ENCODE results near the gene ADARB2.

Gene ADARB2

GRCh38 chr10:1535301-1535965 is 201.9 kb downstream of the ADARB2 start:
- no peaks in the 10 kb centered on the region for H3K79me2 ChIP-seq (ENCODE audit: control insufficient read depth, insufficient read depth, low read length, unreplicated experiment)
- H3K27me3 ChIP-seq (ENCODE audit: insufficient read depth, low read length), result no peaks in the 10 kb centered on the region
- H3K36me3 ChIP-seq (ENCODE audit: insufficient read depth, low read length), result no peaks in the 10 kb centered on the region
- no peak overlapping the region for H3K4me3 ChIP-seq (ENCODE audit: low read depth, low read length)
- H3K27ac ChIP-seq (ENCODE audit: low read depth, low read length), result no peak overlapping the region
- H3K4me1 ChIP-seq (ENCODE audit: control insufficient read depth, insufficient read depth, low read length, unreplicated experiment), result no peaks in the 10 kb centered on the region
- no peak overlapping the region for H2AFZ ChIP-seq (ENCODE audit: low read length, unreplicated experiment)

GRCh38 chr10:1534820-1535219 is 202.5 kb downstream of the ADARB2 start:
- Histone ChIP-seq H3K4me3 (ENCODE audit: low read depth, low read length) (no peak overlapping the region), H3K36me3 (ENCODE audit: insufficient read depth, low read length) (no peaks in the 10 kb centered on the region), H2AFZ (ENCODE audit: low read length, unreplicated experiment) (no peak overlapping the region), H3K4me1 (ENCODE audit: control insufficient read depth, insufficient read depth, low read length, unreplicated experiment) (no peaks in the 10 kb centered on the region), H3K27ac (ENCODE audit: low read depth, low read length) (no peak overlapping the region), H3K79me2 (ENCODE audit: control insufficient read depth, insufficient read depth, low read length, unreplicated experiment) (no peaks in the 10 kb centered on the region), H3K27me3 (ENCODE audit: insufficient read depth, low read length) (no peaks in the 10 kb centered on the region)

- H3K27me3 ChIP-seq (ENCODE audit: insufficient read depth, low read length), result no peaks in the 10 kb centered on the region
- no peak overlapping the region for H2AFZ ChIP-seq (ENCODE audit: low read length, unreplicated experiment)
- H3K79me2 ChIP-seq (ENCODE audit: control insufficient read depth, insufficient read depth, low read length, unreplicated experiment), result no peaks in the 10 kb centered on the region
- H3K4me1 ChIP-seq (ENCODE audit: control insufficient read depth, insufficient read depth, low read length, unreplicated experiment), result no peaks in the 10 kb centered on the region
- H3K4me3 ChIP-seq (ENCODE audit: low read depth, low read length), result no peak overlapping the region
- H3K36me3 ChIP-seq (ENCODE audit: insufficient read depth, low read length), result no peaks in the 10 kb centered on the region
- no peak overlapping the region for H3K27ac ChIP-seq (ENCODE audit: low read depth, low read length)
Measured at GRCh38 chr10:1532636-1533035, 204.7 kb downstream of the ADARB2 start.

GRCh38 chr10:1531883-1532597 is 205.3 kb downstream of the ADARB2 start:
- H2AFZ ChIP-seq (ENCODE audit: low read length, unreplicated experiment), result no peak overlapping the region
- H3K4me3 ChIP-seq (ENCODE audit: low read depth, low read length), result no peak overlapping the region
- H3K79me2 ChIP-seq (ENCODE audit: control insufficient read depth, insufficient read depth, low read length, unreplicated experiment), result no peaks in the 10 kb centered on the region
- no peak overlapping the region for H3K27ac ChIP-seq (ENCODE audit: low read depth, low read length)
- H3K4me1 ChIP-seq (ENCODE audit: control insufficient read depth, insufficient read depth, low read length, unreplicated experiment), result no peaks in the 10 kb centered on the region
- no peaks in the 10 kb centered on the region for H3K27me3 ChIP-seq (ENCODE audit: insufficient read depth, low read length)
- H3K36me3 ChIP-seq (ENCODE audit: insufficient read depth, low read length), result no peaks in the 10 kb centered on the region

GRCh38 chr10:1530871-1531517 is 206.3 kb downstream of the ADARB2 start:
- no peak overlapping the region for H2AFZ ChIP-seq (ENCODE audit: low read length, unreplicated experiment)

GRCh38 chr10:1529806-1530413 is 207.4 kb downstream of the ADARB2 start:
- Histone ChIP-seq H2AFZ (ENCODE audit: low read length, unreplicated experiment) (no peak overlapping the region), H3K4me1 (ENCODE audit: control insufficient read depth, insufficient read depth, low read length, unreplicated experiment) (no peaks in the 10 kb centered on the region), H3K4me3 (ENCODE audit: low read depth, low read length) (no peak overlapping the region), H3K27me3 (ENCODE audit: insufficient read depth, low read length) (no peaks in the 10 kb centered on the region), H3K36me3 (ENCODE audit: insufficient read depth, low read length) (no peaks in the 10 kb centered on the region), H3K79me2 (ENCODE audit: control insufficient read depth, insufficient read depth, low read length, unreplicated experiment) (no peaks in the 10 kb centered on the region), H3K27ac (ENCODE audit: low read depth, low read length) (no peak overlapping the region)

More at GRCh38 chr10:1530871-1531517, 206.3 kb downstream of the ADARB2 start:
- H3K36me3 ChIP-seq (ENCODE audit: insufficient read depth, low read length), result no peaks in the 10 kb centered on the region
- no peak overlapping the region for H3K4me3 ChIP-seq (ENCODE audit: low read depth, low read length)
- H3K4me1 ChIP-seq (ENCODE audit: control insufficient read depth, insufficient read depth, low read length, unreplicated experiment), result no peaks in the 10 kb centered on the region
- no peak overlapping the region for H3K27ac ChIP-seq (ENCODE audit: low read depth, low read length)
- no peaks in the 10 kb centered on the region for H3K27me3 ChIP-seq (ENCODE audit: insufficient read depth, low read length)
- H3K79me2 ChIP-seq (ENCODE audit: control insufficient read depth, insufficient read depth, low read length, unreplicated experiment), result no peaks in the 10 kb centered on the region

- no peaks in the 10 kb centered on the region for H3K27me3 ChIP-seq (ENCODE audit: insufficient read depth, low read length)
- no peaks in the 10 kb centered on the region for H3K79me2 ChIP-seq (ENCODE audit: control insufficient read depth, insufficient read depth, low read length, unreplicated experiment)
- no peak overlapping the region for H3K27ac ChIP-seq (ENCODE audit: low read depth, low read length)
- H3K4me3 ChIP-seq (ENCODE audit: low read depth, low read length), result no peak overlapping the region
- no peaks in the 10 kb centered on the region for H3K36me3 ChIP-seq (ENCODE audit: insufficient read depth, low read length)
- H2AFZ ChIP-seq (ENCODE audit: low read length, unreplicated experiment), result no peak overlapping the region
- no peaks in the 10 kb centered on the region for H3K4me1 ChIP-seq (ENCODE audit: control insufficient read depth, insufficient read depth, low read length, unreplicated experiment)
Measured at GRCh38 chr10:1527951-1528350, 209.4 kb downstream of the ADARB2 start.

- Histone ChIP-seq H3K27me3 (ENCODE audit: insufficient read depth, low read length) (no peaks in the 10 kb centered on the region), H2AFZ (ENCODE audit: low read length, unreplicated experiment) (no peak overlapping the region), H3K36me3 (ENCODE audit: insufficient read depth, low read length) (no peaks in the 10 kb centered on the region), H3K4me3 (ENCODE audit: low read depth, low read length) (no peak overlapping the region), H3K27ac (ENCODE audit: low read depth, low read length) (no peak overlapping the region), H3K79me2 (ENCODE audit: control insufficient read depth, insufficient read depth, low read length, unreplicated experiment) (no peaks in the 10 kb centered on the region), H3K4me1 (ENCODE audit: control insufficient read depth, insufficient read depth, low read length, unreplicated experiment) (no peaks in the 10 kb centered on the region)
Measured at GRCh38 chr10:1526436-1527055, 210.8 kb downstream of the ADARB2 start.

GRCh38 chr10:1525354-1526162 is 211.8 kb downstream of the ADARB2 start:
- Histone ChIP-seq H3K4me1 (ENCODE audit: control insufficient read depth, insufficient read depth, low read length, unreplicated experiment) (no peaks in the 10 kb centered on the region), H3K4me3 (ENCODE audit: low read depth, low read length) (no peak overlapping the region), H3K36me3 (ENCODE audit: insufficient read depth, low read length) (no peaks in the 10 kb centered on the region), H3K27me3 (ENCODE audit: insufficient read depth, low read length) (no peaks in the 10 kb centered on the region), H2AFZ (ENCODE audit: low read length, unreplicated experiment) (no peak overlapping the region), H3K27ac (ENCODE audit: low read depth, low read length) (no peak overlapping the region), H3K79me2 (ENCODE audit: control insufficient read depth, insufficient read depth, low read length, unreplicated experiment) (no peaks in the 10 kb centered on the region)

GRCh38 chr10:1524540-1524939 is 212.8 kb downstream of the ADARB2 start:
- Histone ChIP-seq H3K4me1 (ENCODE audit: control insufficient read depth, insufficient read depth, low read length, unreplicated experiment) (no peaks in the 10 kb centered on the region), H3K36me3 (ENCODE audit: insufficient read depth, low read length) (no peaks in the 10 kb centered on the region), H3K27ac (ENCODE audit: low read depth, low read length) (no peak overlapping the region), H2AFZ (ENCODE audit: low read length, unreplicated experiment) (no peak overlapping the region), H3K4me3 (ENCODE audit: low read depth, low read length) (no peak overlapping the region), H3K27me3 (ENCODE audit: insufficient read depth, low read length) (no peaks in the 10 kb centered on the region), H3K79me2 (ENCODE audit: control insufficient read depth, insufficient read depth, low read length, unreplicated experiment) (no peaks in the 10 kb centered on the region)
